Measurements from ENCODE around the gene TRIM33.

GRCh38 chr1:114485286-114485685 is 25.7 kb downstream of the TRIM33 start:
- TF ChIP-seq CTCF (IDR thresholded peaks at IDR 0.05) (no peak), POLR2AphosphoS5 (IDR thresholded peaks at IDR 0.05) (no peak)

Measured in gastroesophageal sphincter (tissue), 3 donors.